HEK293T (cell line): ENCODE measurements around the gene UBR2.
"Not testable (repeated sequence)": the region's sequence is repeated elsewhere in the genome, so short reads cannot be mapped to it uniquely, and the experiment has no call there.

Experiments
- CTCF ChIA-PET: fragments of 350-600 bp; formaldehyde crosslinking; extraction: SDS; loops from one replicate; lab custom pipeline; 2021; ENCODE audit warnings: antibody characterized with exemption, inconsistent platforms; lab: Yijun Ruan, JAX
- POLR2A ChIA-PET: fragments of 350-600 bp; formaldehyde crosslinking; extraction: SDS; loops from one replicate; lab custom pipeline; 2020; ENCODE audit warnings: antibody characterized with exemption, inconsistent platforms; lab: Yijun Ruan, JAX
- DNase-seq: peaks from one replicate; pipeline ENCODE4 v3.0.0; 2012; ENCODE audit warnings: mixed read lengths; ENCODE audit errors: extremely low spot score
- ARNT ChIP-seq: fragments of 450-650 bp; IDR thresholded peaks from 2 replicates; pipeline ENCODE4 v1.6.1; 2017; ENCODE audit warnings: mild to moderate bottlenecking
- BHLHE40 ChIP-seq: fragments of 450-650 bp; IDR thresholded peaks from 2 replicates; pipeline ENCODE4 v1.6.1; 2016; ENCODE audit warnings: mild to moderate bottlenecking, moderate library complexity, borderline replicate concordance
- CTBP1 ChIP-seq: fragments of 450-650 bp; IDR thresholded peaks from 2 replicates; pipeline ENCODE4 v1.6.1; 2016; ENCODE audit warnings: borderline replicate concordance
- ELF4 ChIP-seq: fragments of 450-650 bp; IDR thresholded peaks from 2 replicates; pipeline ENCODE4 v1.6.1; 2017; ENCODE audit warnings: antibody characterized with exemption
- FOXA1 ChIP-seq: fragments of 450-650 bp; IDR thresholded peaks from 2 replicates; pipeline ENCODE4 v1.6.1; 2016; ENCODE audit warnings: mild to moderate bottlenecking
- FOXK2 ChIP-seq: fragments of 450-650 bp; IDR thresholded peaks from 2 replicates; pipeline ENCODE4 v1.6.1; 2016; ENCODE audit warnings: mild to moderate bottlenecking
- FOXM1 ChIP-seq: fragments of 450-650 bp; IDR thresholded peaks from 2 replicates; pipeline ENCODE4 v1.6.1; 2017; ENCODE audit warnings: mild to moderate bottlenecking, borderline replicate concordance
- HDGF ChIP-seq: fragments of 450-650 bp; IDR thresholded peaks from 2 replicates; pipeline ENCODE4 v1.6.1; 2017; ENCODE audit warnings: antibody characterized with exemption, borderline replicate concordance
- L3MBTL2 ChIP-seq: fragments of 450-650 bp; conservative IDR thresholded peaks from 2 replicates; pipeline ENCODE4 v1.6.1; 2016; ENCODE audit warnings: mild to moderate bottlenecking
- LEF1 ChIP-seq: fragments of 450-650 bp; IDR thresholded peaks from 2 replicates; pipeline ENCODE4 v1.6.1; 2017; ENCODE audit warnings: mild to moderate bottlenecking, borderline replicate concordance
- NFRKB ChIP-seq: fragments of 450-650 bp; IDR thresholded peaks from 2 replicates; pipeline ENCODE4 v1.6.1; 2016; ENCODE audit warnings: mild to moderate bottlenecking, moderate library complexity
- PKNOX1 ChIP-seq: fragments of 450-650 bp; IDR thresholded peaks from 2 replicates; pipeline ENCODE4 v1.6.1; 2016
- SP1 ChIP-seq: fragments of 450-650 bp; IDR thresholded peaks from 2 replicates; pipeline ENCODE4 v1.6.1; 2017
- SUZ12 ChIP-seq: fragments of 450-650 bp; IDR thresholded peaks from 2 replicates; pipeline ENCODE4 v1.6.1; 2016; ENCODE audit warnings: mild to moderate bottlenecking
- TARDBP ChIP-seq: fragments of 450-650 bp; IDR thresholded peaks from 2 replicates; pipeline ENCODE4 v1.6.1; 2016
- ZNF384 ChIP-seq: fragments of 450-650 bp; IDR thresholded peaks from 2 replicates; pipeline ENCODE4 v1.6.1; 2016

Gene UBR2

GRCh38 chr6:42727627-42728026, 163.8 kb downstream of the UBR2 start:
- POLR2A ChIA-PET: interaction anchor here (1.7 to 2.9 kb wide), 2 partner anchors 55 to 152 kb away, joined by 5 to 16 read pairs; partner anchors contain the start of gene RPL7L1
- CTCF ChIA-PET: interaction anchor here (0.6 kb wide), 1 partner anchor 24 kb away, joined by 5 read pairs; no protein-coding TSS in a partner anchor
- DNase-seq: no peak
- no peak for TF ChIP-seq SUZ12
- no peak for TF ChIP-seq TARDBP
- TF ChIP-seq CTBP1: no peak
- TF ChIP-seq L3MBTL2: no peak

GRCh38 chr6:42729731-42730130, 165.9 kb downstream of the UBR2 start:
- ChIA-PET CTCF (interaction anchor here (0.7 to 1.2 kb wide), 2 partner anchors 68 to 123 kb away, joined by 3 to 7 read pairs; no protein-coding TSS in a partner anchor), POLR2A (interaction anchor here (1.3 to 2.3 kb wide), 3 partner anchors 16 to 150 kb away, joined by 4 to 19 read pairs (median 4); partner anchors contain the start of genes BICRAL, RPL7L1 and TBCC)

GRCh38 chr6:42733867-42734481, 170.1 kb downstream of the UBR2 start:
- DNase-seq, POLR2A ChIA-PET: not testable (repeated sequence)
- CTCF ChIA-PET: interaction anchor here (0.6 kb wide), 1 partner anchor 76 kb away, joined by 4 read pairs; no protein-coding TSS in a partner anchor

More at GRCh38 chr6:42729731-42730130, 165.9 kb downstream of the UBR2 start:
- TF ChIP-seq FOXA1: no peak
- no peak for TF ChIP-seq BHLHE40
- no peak for TF ChIP-seq TARDBP
- no peak for TF ChIP-seq ZNF384
- TF ChIP-seq SP1: no peak
- DNase-seq: no peak

GRCh38 chr6:42735976-42736375, 172.1 kb downstream of the UBR2 start:
- CTCF ChIA-PET: interaction anchor here (1.1 kb wide), 1 partner anchor 10 kb away, joined by 3 read pairs; no protein-coding TSS in a partner anchor
- no peak for DNase-seq
- POLR2A ChIA-PET: interaction anchor here (0.6 to 1.4 kb wide), 2 partner anchors 11 to 46 kb away, joined by 3 to 4 read pairs; partner anchors contain the start of gene BICRAL
- TF ChIP-seq TARDBP (no peak), FOXA1 (no peak), SP1 (no peak), L3MBTL2 (no peak), NFRKB (no peak), CTBP1 (no peak), ZNF384 (no peak), PKNOX1 (no peak), FOXM1 (no peak), ELF4 (no peak), FOXK2 (no peak), SUZ12 (no peak), HDGF (no peak), ARNT (no peak), BHLHE40 (no peak), LEF1 (no peak)

- POLR2A ChIA-PET: interaction anchor here (1.1 kb wide), 2 partner anchors 41 to 139 kb away, joined by 3 read pairs; partner anchors contain the start of genes BICRAL and RPL7L1
- DNase-seq: no peak
- CTCF ChIA-PET: no interaction called here
- TF ChIP-seq ELF4 (no peak), SUZ12 (no peak), LEF1 (no peak), PKNOX1 (no peak), CTBP1 (no peak), HDGF (no peak), L3MBTL2 (no peak)
Measured at GRCh38 chr6:42740725-42741124, 176.9 kb downstream of the UBR2 start.

- CTCF ChIA-PET: interaction anchor here (0.7 to 1.5 kb wide), 2 partner anchors 16 to 194 kb away, joined by 3 to 6 read pairs; no protein-coding TSS in a partner anchor
- POLR2A ChIA-PET: interaction anchor here (0.8 to 1.0 kb wide), 2 partner anchors 40 to 137 kb away, joined by 3 to 5 read pairs; partner anchors contain the start of gene RPL7L1
- DNase-seq: no peak
- TF ChIP-seq NFRKB: no peak
- TF ChIP-seq PKNOX1: peak; percentile 74
Measured at GRCh38 chr6:42742116-42742894, 178.5 kb downstream of the UBR2 start.
